Liver (tissue), 9 donors: ENCODE data around the gene TBC1D22B. TPM values are rescaled to one million over a fixed set of nuclear protein-coding genes. Genes with fewer than 3 reads are reported as not detected.

ENCODE experiments used
- DNase-seq: peaks from one replicate; pipeline ENCODE4 v3.0.0-alpha.2; 2017; ENCODE audit warnings: low spot score
- H3K27ac ChIP-seq, 2 donors: one replicate each; pipeline ENCODE4 v1.7.0; 2013; ENCODE audit warnings: inconsistent platforms in 2 of 2, low read length in 2 of 2, control low read depth in 1 of 2, low read depth in 1 of 2, mild to moderate bottlenecking in 1 of 2
- H3K27me3 ChIP-seq, 4 donors: one replicate each; pipeline versions ENCODE4 v1.6.1 to v1.7.0; 2013; ENCODE audit warnings: low read length in 3 of 4, inconsistent platforms in 1 of 4, mild to moderate bottlenecking in 1 of 4, moderate library complexity in 1 of 4; ENCODE audit not compliant: control insufficient read depth in 4 of 4, insufficient read depth in 4 of 4
- H3K36me3 ChIP-seq, 4 donors: one replicate each; pipeline versions ENCODE4 v1.6.1 to v1.7.0; 2013; ENCODE audit warnings: low read length in 3 of 4, mild to moderate bottlenecking in 3 of 4, low read depth in 1 of 4, moderate library complexity in 1 of 4; ENCODE audit not compliant: control insufficient read depth in 4 of 4, insufficient read depth in 3 of 4
- H3K4me1 ChIP-seq, 4 donors: one replicate each; pipeline versions ENCODE4 v1.6.1 to v1.7.0; 2013; ENCODE audit warnings: low read length in 3 of 4, mild to moderate bottlenecking in 3 of 4, moderate library complexity in 1 of 4; ENCODE audit not compliant: control insufficient read depth in 4 of 4, insufficient read depth in 4 of 4
- H3K4me3 ChIP-seq, 3 donors: one replicate each; pipeline versions ENCODE4 v1.6.1 to v1.7.0; 2013; ENCODE audit warnings: low read length in 3 of 3, control low read depth in 1 of 3, low read depth in 1 of 3, mild to moderate bottlenecking in 1 of 3
- H3K9ac ChIP-seq, 2 donors: one replicate each; pipeline ENCODE4 v1.7.0; 2013; ENCODE audit warnings: low read length in 2 of 2, mild to moderate bottlenecking in 2 of 2, moderate library complexity in 2 of 2, control low read depth in 1 of 2, low read depth in 1 of 2
- H3K9me3 ChIP-seq, 4 donors: one replicate each; pipeline versions ENCODE4 v1.6.1 to v1.7.0; 2013; ENCODE audit warnings: low read length in 3 of 4; ENCODE audit not compliant: control insufficient read depth in 4 of 4
- EGR1 ChIP-seq, 2 donors: IDR thresholded peaks; 2 replicates each; pipeline ENCODE4 v1.6.1; 2016 to 2018; ENCODE audit warnings: antibody characterized with exemption in 2 of 2, low read depth in 2 of 2
- FOXA1 ChIP-seq: IDR thresholded peaks from 2 replicates; pipeline ENCODE4 v1.6.1; 2016; ENCODE audit warnings: antibody characterized with exemption
- FOXA2 ChIP-seq: IDR thresholded peaks from 2 replicates; pipeline ENCODE4 v1.6.1; 2016; ENCODE audit warnings: antibody characterized with exemption
- HNF4G ChIP-seq: IDR thresholded peaks from 2 replicates; pipeline ENCODE4 v1.6.1; 2016; ENCODE audit warnings: antibody characterized with exemption
- JUND ChIP-seq, 2 donors: IDR thresholded peaks; 2 replicates each; pipeline ENCODE4 v1.6.1; 2016; ENCODE audit warnings: antibody characterized with exemption in 2 of 2
- NR2F2 ChIP-seq: IDR thresholded peaks from 2 replicates; pipeline ENCODE4 v1.6.1; 2016; ENCODE audit warnings: antibody characterized with exemption
- RAD21 ChIP-seq, 2 donors: IDR thresholded peaks; 2 replicates each; pipeline ENCODE4 v1.6.1; 2016; ENCODE audit warnings: antibody characterized with exemption in 2 of 2, mild to moderate bottlenecking in 2 of 2
- RXRA ChIP-seq, 2 donors: IDR thresholded peaks; 2 replicates each; pipeline ENCODE4 v1.6.1; 2017 to 2018; ENCODE audit warnings: antibody characterized with exemption in 2 of 2, mild to moderate bottlenecking in 1 of 2
- TAF1 ChIP-seq: conservative IDR thresholded peaks from 2 replicates; pipeline ENCODE4 v1.6.1; 2016; ENCODE audit warnings: antibody characterized with exemption, mild to moderate bottlenecking
- YY1 ChIP-seq: IDR thresholded peaks from 2 replicates; pipeline ENCODE4 v1.6.1; 2016; ENCODE audit warnings: antibody characterized with exemption, mild to moderate bottlenecking
- WGBS: extraction: QIAGEN DNeasy Blood & Tissue Kit; methylation state at CpG from one replicate; pipeline ENCODE4 v1.1.7; 2013; 5-methylcytosine and 5-hydroxymethylcytosine counted together
- polyA plus RNA-seq, 2 donors: library from polyadenylated mRNA; stranded (reverse) in 1 of 2; unstranded in 1 of 2; fragments of 200-250 nt in 1 of 2; fragments of >200 nt in 1 of 2; fragmentation: Nextera tagmentation in 1 of 2; extraction: Ambion mirVana in 1 of 2; gene quantifications; one replicate each; pipeline versions ENCODE4 v1.2.1 to v1.2.3, GENCODE V29; 2013 to 2015
- total RNA-seq, 2 donors: library from RNA; depleted of rRNA; stranded (reverse); fragments of >200 nt; gene quantifications; one replicate each; pipeline ENCODE4 v1.2.3, GENCODE V29; 2014
- TF ChIP-seq, protein P1 (sequence below): IDR thresholded peaks from 2 replicates; pipeline ENCODE4 v1.6.1; 2016; ENCODE audit warnings: antibody characterized with exemption
- TF ChIP-seq, protein P2 (sequence below): IDR thresholded peaks from 2 replicates; pipeline ENCODE4 v1.6.1; 2016; ENCODE audit warnings: antibody characterized with exemption
- TF ChIP-seq, protein P3 (sequence below): IDR thresholded peaks from 2 replicates; pipeline ENCODE4 v1.6.1; 2016; ENCODE audit warnings: antibody characterized with exemption
- donor health status: healthy.
- donor health status: healthy.
- donor health status: healthy.
- donor health status: healthy.
- donor health status: healthy.

Gene TBC1D22B
- total and polyA plus RNA-seq, 4 donors: 1.4 to 10.7 (median 1.9) TPM

DNA sequence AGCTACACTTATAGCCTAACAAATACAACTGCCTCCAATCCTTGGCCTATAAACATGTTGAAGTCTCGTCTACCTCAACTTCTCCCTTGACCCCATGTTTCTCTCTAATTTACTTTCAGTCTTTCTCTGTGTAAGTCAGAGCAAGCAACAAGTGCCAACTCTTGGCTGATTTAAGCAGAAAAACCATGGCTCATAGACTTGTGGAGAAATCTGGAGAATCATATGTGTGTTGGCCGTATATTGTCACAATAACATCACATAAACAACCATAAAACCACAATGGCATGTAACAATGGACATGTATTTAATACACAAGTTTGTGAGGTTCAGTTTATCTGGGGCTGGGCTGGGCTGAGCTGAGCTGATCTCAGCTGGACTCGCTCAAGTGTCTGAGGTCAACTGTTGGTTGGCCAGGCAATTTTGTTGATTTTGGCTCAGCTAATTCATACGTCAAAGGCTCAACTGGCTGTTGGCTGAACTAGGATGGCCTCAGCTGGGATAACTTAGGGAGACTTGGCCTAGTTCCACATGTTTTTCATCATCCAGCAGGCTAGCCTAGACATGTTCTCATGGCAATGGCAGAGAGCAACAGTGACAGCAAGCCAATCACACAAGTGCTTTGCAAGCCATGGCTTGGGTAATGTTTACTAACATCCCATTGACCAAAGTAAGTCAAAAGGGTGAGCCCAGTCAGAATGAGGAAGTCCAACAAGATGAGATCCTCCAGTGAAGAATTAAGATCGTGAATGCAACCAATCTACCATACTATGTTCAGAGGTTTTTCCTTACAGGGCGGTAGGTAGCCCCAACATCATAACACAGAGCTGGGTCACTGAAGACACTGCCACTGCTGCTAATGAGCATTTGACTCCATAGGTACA lies 12.9 kb upstream of the TBC1D22B start (continued):
- TF ChIP-seq TAF1 (peak; percentile 46), NR2F2 (peak; percentile 94)
- TF ChIP-seq, protein P1, sequence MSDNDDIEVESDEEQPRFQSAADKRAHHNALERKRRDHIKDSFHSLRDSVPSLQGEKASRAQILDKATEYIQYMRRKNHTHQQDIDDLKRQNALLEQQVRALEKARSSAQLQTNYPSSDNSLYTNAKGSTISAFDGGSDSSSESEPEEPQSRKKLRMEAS: peak; percentile 72

DNA sequence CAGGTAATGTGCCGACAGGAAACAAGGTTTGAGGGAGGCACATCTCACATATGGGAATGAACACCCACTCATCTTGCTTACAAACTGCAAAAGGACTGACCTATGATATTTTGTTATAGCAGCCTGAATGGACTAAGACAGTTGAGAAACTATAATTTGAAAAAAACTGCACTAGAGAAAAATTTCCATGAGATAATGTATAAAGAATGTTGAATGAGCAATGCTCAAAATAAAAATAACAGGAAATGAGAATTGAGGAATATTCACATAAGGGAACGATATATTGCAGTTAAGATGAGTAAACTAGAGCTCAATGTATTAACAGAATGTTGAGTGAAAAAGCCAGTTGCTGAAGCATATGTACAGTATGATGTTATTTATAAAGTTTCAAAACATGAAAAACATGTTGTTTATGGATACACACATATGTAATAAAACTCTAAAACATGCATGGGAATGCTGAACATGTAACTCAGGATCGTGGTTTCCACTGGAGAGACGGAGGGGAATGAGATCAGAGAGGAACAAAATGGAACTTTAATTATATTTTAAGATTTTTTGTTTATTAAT lies 6.3 kb upstream of the TBC1D22B start:
- no peak for DNase-seq
- WGBS: 86% methylated on average over 4 of the region's 4 CpGs
- Histone ChIP-seq H3K4me3 (no peak overlapping the region), H3K36me3 (no peaks in the 10 kb centered on the region), H3K27me3 (no peaks in the 10 kb centered on the region), H3K9ac (no peak overlapping the region), H3K27ac (no peak overlapping the region), H3K9me3 (no peaks in the 10 kb centered on the region), H3K4me1 (no peaks in the 10 kb centered on the region)
- TF ChIP-seq EGR1 (IDR thresholded peaks at IDR 0.05; ENCODE audit: low read depth in 2 of 2) (no peak), TAF1 (no peak), YY1 (no peak), JUND (IDR thresholded peaks at IDR 0.05) (no peak), RXRA (IDR thresholded peaks at IDR 0.05) (no peak), RAD21 (IDR thresholded peaks at IDR 0.05) (no peak), FOXA2 (no peak), HNF4G (no peak), FOXA1 (no peak), NR2F2 (no peak)
- TF ChIP-seq, protein P2, sequence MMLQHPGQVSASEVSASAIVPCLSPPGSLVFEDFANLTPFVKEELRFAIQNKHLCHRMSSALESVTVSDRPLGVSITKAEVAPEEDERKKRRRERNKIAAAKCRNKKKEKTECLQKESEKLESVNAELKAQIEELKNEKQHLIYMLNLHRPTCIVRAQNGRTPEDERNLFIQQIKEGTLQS: no peak
- TF ChIP-seq, protein P3, sequence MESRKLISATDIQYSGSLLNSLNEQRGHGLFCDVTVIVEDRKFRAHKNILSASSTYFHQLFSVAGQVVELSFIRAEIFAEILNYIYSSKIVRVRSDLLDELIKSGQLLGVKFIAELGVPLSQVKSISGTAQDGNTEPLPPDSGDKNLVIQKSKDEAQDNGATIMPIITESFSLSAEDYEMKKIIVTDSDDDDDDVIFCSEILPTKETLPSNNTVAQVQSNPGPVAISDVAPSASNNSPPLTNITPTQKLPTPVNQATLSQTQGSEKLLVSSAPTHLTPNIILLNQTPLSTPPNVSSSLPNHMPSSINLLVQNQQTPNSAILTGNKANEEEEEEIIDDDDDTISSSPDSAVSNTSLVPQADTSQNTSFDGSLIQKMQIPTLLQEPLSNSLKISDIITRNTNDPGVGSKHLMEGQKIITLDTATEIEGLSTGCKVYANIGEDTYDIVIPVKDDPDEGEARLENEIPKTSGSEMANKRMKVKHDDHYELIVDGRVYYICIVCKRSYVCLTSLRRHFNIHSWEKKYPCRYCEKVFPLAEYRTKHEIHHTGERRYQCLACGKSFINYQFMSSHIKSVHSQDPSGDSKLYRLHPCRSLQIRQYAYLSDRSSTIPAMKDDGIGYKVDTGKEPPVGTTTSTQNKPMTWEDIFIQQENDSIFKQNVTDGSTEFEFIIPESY: no peak

DNA sequence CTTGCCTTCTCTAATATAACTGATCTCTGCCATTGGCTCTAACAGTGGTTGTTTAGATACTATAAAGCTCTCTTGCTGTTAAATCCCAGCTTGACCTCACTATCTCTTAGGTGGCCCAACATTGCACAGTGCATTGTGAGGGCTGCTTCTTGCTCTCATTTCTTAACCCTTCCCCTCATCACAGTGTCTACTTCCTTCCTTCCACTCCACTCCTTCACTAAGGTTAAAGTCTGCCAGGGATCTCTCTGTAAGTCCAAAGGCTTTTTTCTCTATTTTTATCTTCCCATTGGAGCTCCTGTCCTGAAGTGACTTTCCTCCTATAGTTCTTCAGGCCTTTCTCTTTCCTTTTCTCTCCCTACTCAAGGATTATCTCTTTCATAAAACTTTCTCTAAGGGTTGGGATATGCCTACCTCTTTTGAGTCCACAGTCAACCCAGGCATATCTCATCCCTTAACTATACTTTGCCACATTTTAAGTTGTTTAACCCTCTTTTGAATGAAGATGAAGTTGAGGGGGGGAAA lies 4.0 kb upstream of the TBC1D22B start:
- Histone ChIP-seq H3K36me3 (no peaks in the 10 kb centered on the region), H3K9ac (no peak overlapping the region), H3K27ac (no peak overlapping the region), H3K4me3 (no peak overlapping the region), H3K9me3 (no peaks in the 10 kb centered on the region), H3K4me1 (peaks cover 0 to 11% (median 6%) of the 10 kb centered on the region in 4 donors), H3K27me3 (no peaks in the 10 kb centered on the region)
- no peak for DNase-seq
- no peak for TF ChIP-seq HNF4G
- no peak for TF ChIP-seq RAD21 (IDR thresholded peaks at IDR 0.05)

DNA sequence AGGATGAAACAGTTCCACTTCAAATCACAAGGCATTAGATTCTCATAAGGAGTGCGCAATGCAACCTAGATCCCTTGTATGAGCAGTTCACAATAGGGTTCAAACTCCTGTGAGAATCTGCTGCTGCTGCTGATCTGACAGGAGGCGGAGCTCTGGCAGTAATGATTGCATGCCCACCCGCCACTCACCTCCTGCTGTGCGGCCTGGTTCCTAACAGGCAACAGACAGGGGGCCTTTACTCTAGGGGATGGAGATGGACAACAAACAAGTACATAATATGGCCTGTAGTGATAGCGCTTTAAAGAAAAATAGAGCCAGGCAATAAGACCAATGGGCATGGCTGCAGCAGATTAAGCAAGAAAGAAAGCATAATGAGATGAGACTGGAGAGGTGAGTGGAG lies 2.7 kb upstream of the TBC1D22B start:
- H3K27ac ChIP-seq: no peak overlapping the region
- peaks cover 0 to 13% (median 10%) of the 10 kb centered on the region in 4 donors for H3K4me1 ChIP-seq
- TF ChIP-seq, protein P1: no peak
- TF ChIP-seq RXRA (IDR thresholded peaks at IDR 0.05): no peak
- TF ChIP-seq, protein P3: no peak
- WGBS: 97% methylated on average over 5 of the region's 5 CpGs
- no peak overlapping the region for H3K9ac ChIP-seq
- DNase-seq: no peak
- H3K9me3 ChIP-seq: no peaks in the 10 kb centered on the region
- H3K27me3 ChIP-seq: no peaks in the 10 kb centered on the region
- H3K4me3 ChIP-seq: no peak overlapping the region
- no peaks in the 10 kb centered on the region for H3K36me3 ChIP-seq
